IPS DF 4.7 (cell line): ENCODE data around the gene COQ9.

Source experiments
- DNase-seq: peaks from one replicate; pipeline ENCODE4 v3.0.0-alpha.2; 2013; ENCODE audit warnings: low spot score; ENCODE audit errors: extremely low read depth

COQ9 gene

DNA sequence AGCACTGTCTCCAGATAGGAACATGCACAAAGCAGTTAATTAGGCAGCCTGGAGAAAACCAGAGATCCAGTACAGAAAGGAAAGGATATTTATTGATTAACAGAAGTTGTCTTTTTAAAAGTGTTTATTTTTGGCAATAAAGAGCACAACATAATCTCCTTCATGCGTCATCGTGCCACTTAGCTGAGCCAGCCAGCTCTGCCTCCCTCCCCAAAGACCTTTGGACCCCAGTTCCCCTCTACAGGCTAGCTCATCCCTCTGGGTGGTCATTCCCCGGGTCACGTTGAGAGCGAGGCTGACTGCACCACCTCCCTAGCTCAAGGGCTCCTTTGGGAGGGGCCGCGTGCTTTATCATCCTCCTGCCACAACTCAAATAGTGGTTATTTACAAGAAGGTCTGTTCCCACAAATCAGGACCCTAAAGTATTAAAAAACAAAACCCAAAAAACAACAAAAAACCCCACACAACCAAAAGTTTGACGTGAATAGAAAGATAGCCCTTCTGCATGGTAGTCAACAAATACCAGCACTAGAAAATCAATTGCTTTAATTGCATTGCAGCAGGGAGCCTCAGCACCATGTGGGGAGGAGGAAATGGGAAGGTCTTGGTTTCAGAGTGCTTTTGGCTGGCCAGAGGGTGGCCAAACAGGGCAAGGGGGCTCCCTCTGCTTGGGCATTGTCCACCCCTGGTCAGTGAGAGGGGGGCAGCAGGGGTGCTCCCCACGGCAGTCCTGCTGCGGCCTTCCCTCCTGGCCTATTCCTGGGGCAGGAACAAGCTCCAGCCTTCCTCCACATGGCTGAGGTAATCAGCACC is 24.8 kb downstream of the COQ9 start:
- DNase-seq, result no peak

DNA sequence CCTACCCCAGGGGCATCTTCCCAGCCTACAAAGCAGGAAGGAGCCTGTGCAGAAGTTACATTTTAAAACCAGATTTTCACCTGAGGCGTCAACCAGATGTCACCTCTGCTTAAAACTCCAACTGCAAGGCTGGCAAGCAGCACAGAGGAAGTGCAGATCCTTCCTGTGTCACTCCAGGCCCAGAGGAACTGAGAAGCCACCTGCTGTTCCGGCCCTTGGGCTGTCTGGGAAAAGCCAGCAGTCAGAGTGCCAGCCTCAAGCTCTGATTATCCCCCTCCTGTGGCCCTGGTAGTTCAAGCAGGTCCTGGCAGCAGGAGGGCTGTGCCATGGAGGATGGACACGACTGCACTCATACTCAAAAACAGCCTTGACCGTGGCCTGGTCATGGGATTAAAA is 25.4 kb downstream of the COQ9 start:
- no peak for DNase-seq

DNA sequence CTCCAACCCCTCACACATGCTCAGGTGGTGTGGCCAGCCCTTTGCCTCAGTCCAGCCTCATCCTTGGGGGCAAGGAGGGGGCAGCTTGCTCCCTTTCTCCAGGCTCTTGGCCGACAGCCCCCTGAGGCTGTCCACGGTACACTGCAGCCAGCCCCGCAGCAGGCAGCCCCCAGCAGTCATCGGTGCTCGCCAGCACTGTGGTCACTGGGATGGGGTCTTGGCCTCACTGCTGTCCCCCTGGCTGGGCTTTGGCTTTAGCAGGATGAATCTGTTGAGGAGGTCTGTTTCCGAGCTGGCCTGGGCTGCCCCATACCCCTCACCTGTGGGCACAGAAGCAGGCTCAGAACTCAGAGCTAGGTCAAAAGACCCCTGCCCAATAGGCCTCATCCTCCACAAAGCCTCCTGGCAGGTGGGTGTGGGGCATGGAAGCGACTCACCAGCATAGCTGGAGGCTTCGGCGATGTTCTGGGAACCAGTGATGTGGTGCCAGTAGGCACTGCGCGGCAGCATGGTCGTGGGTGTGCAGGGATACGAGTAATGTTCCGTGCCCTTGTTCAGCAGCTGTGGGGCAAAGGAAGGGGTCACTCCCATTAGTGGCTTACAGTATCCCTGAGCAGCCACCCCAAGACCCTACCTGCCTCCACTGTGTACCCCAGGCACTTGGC is 26.0 kb downstream of the COQ9 start:
- DNase-seq, result no peak

DNA sequence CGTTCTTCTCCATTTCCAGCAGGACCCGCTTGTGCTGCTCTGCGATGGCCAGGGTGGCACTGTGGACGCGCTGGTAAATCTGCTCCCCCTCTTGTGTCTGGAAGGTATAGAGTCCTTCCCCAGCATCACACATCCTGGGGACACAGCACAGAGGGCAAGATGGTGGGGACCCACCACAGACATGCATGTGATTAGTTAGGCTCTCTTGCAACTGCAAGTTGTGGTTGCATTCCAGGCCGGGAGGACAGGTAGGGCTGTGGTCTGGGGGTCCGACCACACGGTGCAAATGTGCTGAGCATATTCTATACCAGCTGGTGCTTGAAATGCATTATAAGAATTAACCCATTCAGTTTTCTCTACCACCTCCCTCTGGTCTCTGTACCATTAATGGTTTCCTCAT is 26.6 kb downstream of the COQ9 start:
- DNase-seq, result no peak

DNA sequence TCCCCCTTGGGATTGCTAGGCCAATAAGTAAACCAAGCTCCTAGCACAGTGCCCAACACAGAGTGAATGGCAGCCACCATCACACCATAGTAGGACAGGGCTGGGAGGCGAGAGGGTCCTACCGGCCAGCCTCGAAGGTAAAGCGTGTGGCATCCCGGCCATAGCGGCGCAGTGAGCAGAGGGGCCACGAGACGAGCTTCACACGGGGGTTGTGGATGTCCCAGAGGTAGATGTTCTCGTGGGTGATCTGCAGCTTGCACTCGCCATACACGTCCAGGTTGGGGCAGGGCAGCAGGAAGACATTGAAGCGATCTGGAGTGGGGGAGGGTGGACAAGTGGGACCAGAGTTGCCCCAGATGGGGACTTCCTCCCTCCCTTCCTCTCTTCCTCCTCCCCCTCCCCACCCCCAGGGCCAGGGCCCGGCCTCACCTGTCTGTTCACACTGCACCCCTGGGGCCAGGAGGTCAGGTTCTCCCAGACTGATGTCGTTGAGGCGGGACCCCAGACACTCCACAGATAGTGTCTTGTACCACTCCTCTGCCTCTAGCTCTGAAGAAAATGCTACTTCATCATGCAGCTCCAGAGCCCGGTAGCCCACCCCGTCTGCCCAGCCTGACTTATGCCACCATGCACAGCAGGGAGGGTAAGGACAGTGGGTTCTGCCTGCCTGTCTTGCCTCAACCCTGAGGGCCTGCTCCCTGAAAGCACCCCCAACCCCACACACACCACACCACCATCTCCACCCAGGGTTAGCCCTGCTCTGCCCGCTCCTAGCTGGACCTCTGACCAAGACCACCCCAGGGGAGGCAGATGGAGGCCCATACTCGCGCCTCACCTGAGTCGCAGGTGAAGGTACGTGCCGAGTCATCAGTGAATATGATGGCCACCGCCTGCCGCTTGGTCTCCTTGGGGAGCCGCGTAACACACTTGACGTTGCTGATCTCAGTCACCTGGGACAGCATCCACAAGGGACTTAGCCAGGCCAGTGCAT is 27.7 kb downstream of the COQ9 start:
- no peak for DNase-seq

DNA sequence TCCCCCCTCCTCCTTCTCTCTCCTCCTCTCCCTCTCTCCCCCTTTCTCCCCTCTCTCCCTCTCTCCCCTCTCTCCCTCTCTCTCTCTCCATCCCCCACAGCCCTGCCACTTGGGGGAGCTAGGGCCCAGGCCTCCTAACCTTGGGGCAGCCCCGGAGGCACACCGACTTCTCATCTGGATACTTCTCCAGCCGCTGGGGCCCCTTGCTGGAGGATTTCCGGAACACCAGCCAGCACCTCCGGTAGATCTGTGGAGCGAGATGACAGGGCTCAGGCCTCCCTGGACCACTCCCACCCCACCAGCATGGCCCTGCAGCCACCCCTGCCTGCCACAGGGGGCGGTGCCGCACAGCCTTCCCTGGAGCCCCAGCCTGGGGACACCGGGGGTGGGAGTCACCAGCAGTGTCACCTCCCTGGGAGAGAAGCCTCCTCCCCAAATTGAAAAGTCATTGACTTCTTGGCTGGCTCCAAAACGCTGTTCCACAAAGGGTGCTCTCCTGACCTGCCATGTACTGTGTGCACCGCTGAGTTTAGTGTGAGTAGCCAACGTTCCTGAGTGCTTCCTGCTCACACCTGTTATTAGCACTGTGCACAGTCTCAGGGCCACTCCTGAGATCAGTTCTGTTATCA is 28.5 kb downstream of the COQ9 start:
- DNase-seq, result peak; percentile 87

DNA sequence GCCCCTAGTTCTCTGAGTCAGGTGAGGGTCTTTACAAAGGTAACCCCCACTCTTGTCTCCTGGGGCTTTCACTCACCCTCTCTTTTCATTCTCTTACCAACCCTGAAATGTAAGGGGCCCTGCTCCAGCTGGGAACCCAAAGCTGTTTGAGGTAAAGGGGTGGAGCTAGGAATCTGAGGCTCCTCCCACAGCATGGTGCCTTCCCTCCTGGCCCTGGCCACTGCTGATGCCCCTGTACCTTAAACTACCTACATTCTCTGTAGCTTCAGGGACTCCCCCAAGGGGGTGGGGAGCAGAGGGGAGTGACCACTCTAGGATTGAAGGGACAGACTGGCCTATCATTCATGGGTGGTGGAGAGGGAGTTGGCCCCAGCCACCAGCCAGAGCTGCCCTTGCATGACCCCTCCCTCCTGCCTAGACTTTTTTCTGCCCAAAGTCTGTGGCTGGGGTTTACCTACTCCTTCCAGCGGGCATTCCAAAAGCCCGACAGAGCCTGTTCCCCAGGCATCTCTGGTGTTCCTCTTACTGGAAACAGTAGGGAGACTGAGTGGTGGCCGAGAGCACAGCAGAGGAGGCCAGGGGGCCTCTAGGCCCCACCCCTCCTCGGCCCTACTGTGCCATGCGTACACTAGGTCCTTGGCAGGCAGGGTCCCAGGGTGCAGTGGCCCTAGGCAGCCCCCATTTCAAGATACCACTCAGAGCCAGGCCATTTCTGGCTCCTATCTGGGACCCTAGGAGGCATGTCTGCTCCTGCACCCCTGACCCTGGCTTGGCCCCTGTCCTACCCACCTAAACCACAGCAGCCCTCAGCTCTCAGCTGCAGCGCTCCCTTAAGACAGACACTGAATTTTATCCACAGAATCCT is 29.5 kb downstream of the COQ9 start:
- DNase-seq, result no peak

DNA sequence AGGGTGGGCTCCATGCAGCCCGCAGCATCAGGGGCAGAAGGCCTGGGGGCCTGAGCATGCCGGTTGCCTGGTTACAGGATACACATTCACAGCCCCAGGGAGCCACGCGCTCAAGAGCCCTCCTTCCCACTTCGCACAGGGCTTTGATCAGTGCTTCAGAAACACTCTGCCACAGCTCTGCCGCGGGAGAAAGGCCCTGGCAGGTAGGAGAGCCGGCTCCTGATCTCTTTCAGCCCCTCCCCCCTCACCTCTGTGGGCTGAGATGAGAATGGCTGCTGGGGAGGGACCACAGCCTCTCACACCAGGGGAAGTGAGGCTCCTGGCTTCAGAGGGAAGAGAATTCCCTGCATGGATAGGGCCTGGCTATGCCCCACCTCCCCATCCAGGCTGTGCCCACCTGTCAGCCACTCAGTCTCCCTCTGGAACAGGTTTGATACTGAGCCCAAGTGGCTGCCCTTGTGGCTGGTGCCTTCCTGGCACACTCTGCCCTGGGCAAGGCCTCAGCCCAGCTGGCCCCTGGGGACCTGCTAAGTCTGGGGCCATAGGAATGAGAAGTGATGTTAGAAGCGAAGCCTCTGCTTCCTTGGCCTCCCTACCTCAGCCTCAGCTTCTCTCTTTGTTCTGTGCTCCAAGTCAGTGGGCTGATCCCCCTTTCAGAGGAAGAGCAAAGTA is 30.4 kb downstream of the COQ9 start:
- DNase-seq, result no peak

DNA sequence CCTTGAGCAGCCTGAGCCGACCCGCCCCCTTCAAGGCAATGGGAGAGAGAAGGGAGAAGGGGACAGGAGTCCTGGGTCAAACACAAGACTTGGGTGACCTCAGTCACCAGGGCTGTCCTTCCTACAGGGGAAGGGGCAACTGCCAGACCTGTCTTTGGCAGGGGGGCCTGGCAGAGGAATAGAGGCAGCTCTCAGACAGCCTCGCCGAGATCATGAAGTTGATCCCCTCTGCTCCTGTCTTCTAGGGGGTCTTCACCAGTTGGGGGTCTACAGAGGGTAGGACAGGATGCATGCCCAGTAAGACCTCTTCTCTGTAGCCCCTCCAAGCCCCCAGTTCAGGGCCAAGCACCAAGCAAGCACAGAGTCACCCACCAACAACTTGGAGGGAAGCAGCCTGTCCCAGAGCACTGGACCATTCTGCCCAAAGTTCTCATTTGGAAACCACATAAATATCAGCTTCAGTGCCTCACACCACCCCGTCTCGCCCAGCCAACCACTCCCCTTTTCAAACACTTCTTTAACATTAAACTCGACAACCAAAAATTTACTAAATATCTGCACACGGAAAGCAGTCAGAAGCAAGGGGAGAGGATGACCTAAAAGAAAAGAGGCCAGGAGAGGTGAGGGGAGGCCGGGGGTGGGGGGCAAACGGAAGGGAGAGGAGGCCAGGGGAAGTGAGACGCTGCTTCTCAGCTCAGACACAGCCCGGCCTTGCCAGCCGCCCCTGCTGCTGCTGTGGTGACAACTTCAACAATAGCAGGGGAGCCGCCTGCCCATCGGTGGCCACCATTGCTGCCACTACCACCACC is 31.3 kb downstream of the COQ9 start:
- no peak for DNase-seq

DNA sequence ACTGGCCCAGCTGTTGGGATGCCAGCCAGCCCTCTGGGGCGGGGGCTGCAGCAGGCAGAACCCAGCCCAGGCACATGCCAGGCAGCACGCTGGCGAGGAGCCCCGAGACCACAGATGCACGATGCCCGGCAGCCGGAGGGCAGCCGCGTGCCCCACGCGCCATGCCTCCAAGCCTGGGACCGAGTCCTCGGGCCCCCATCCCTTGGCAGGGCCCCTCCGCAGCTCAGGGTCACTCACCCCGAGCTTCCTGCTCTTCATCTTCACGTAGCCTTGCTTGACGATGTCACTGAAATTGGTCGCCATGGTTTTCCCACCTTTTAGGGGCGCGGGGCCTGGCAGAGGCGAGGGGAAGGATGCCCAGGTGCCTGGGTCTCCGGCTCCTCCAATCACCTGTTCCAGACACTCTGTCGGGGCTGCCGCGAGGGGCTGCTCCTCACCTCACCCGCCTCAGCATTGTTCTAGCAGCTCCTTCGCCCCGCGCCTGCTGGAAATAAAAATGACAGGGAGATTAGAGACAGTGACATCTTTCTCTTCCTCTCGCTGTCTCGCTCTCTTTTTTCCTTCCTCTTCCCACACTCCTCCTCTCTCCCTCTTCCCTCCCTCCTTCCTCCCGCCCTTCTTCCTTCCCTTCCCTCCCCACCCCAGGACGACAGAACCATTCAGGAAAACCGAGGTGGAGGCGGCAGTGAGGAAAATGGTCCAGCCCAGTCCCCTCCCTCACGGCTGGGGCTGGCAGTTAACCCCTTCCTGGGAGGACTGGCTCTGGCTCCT is 32.1 kb downstream of the COQ9 start:
- DNase-seq, result no peak

DNA sequence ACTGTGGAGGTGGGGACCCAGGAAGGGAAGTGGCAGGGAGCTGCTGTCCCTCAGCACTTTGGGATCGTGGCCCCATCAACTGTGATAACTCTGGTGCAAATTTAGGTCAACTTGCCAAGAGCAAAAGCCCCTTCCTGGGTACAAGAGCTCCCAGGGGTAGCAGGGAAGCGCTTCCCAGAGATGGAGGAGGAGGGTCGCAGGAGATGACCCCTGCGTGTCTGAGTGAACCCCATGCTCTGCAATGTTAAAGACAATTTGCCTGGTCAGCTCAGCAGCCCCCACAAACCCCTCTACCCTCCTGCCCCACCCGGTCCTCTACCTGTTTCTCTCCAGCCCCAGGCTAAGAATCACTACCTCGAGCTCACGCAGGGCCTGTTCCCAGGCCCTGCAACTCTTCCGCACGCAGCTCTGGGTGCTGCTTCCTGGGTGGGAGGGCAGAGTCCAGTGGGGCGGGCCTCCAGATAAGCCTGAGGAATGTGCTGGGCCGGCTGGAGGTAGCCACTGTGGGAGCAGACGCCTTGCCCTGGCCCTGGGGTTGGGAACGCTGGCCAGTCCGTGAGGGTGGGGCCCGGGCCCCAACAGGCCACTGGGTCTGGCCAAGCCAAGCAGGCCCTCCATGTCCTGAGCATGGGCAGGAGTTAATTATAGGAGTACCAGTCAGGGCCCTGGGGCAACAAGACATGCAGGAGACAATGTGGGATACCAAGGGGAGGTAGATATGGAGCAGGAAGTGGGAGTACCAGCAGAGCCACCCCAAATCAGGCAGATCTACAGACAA is 32.9 kb downstream of the COQ9 start:
- DNase-seq, result no peak

DNA sequence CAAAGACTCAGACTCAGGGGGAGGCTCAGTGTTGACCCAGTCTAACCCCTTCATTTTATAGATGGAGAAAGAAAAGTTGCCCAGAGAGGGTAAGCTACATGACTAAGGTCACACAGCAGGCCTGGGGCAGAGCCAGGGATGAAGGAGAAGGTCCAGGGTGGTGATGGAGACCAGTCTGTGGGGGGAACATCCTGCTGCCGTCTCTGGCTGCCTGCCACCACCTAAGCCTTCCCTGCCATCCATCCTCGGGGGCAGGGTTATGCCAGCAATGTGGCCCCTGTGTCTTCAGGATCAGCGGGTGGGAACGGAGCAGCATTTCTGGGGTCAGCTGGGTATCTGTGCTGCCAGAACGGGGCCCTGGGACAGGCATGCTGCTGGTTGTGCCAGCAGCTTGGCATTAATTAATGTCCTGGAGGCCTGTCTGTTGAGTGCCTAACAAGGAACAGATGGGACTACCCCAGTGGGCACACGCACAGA is 33.5 kb downstream of the COQ9 start:
- no peak for DNase-seq

DNA sequence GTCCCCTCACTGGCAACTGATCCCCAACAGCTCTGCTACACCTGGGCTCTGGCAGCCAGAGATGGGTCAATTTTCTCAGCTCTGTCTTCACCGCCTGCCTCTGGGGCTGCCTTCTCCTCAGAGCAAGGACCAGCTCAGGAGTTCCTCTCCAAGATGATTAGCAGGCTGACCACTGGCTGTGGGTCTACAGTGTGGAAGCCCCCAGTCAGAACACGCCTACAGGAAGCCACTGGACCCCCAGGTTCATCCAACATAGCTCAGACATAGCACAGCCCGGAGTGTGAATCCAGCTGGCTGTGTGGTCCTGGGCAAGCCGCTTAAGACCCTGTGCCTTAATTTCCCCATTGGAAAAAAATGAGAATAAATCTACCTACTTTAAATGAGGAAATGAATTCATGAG is 34.1 kb downstream of the COQ9 start:
- no peak for DNase-seq

DNA sequence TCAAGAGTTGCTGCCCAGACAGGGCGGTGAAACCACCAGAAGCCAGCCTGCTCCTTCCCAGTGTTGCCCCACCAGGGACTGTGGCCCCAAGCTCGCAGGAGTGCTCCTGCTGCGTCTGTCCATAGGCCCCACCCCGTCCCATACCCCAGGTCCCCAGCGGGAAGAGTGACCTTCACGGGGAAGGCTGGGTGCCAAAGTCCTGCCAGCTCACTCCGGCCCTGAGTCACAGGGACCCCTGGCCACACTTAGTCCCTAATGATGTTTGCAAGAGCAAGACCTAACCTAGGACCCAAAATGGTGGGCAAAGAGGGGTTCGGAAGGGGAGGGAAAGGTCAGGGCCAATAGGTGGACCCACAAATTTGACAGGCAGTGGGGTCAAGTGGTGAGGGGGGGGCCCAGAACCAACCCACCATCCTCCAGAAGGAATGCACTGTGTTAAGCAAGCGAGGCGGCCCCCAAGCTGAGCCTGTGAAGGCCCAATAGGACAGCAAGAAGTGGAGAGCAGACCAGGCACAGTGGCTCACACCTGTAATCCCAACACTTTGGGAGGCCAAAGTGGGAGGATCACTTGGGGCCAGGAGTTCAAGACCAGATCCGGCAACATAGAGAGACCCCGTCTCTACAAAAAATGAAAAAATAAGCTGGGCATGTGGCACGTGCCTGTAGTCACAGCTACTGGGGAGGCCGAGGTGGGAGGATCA is 35.7 kb downstream of the COQ9 start:
- no peak for DNase-seq

DNA sequence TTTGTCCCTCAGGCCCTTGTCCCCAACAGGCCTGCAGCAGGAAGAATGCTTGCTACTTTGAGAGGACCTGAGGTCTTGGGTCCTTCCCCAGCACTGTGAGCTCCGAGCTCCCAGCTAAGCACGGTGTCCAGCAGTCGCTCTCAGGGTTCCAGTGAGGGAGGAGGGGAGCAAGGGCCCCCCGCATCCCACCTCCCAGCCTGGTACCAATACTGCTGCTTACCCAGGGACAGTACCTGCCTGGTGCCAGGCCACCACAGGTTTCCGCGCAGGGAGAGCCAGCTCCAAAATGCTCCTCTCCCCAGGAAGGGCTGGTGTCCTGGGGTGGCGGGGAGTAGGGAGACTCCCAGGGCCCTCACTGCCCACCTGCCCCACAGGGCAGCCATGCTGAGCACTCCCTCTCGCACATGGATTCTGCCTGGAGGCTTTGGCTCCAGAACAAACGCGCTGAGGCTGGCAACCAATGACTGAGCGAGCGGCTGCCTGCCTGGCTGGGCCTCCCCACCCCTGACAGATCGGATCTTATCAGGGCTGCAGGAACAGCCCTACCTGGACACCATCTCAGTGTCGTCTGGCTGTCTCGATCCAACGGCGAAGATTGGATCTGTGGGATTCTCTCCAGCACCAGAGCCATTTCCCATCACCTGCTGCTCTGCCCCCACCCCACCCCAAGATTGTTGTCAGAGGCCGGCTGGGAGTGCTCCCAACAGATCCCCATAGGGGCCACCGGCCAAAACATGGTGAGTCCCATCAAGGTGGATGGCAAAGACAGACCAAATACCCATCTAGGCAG is 36.6 kb downstream of the COQ9 start:
- DNase-seq, result no peak

DNA sequence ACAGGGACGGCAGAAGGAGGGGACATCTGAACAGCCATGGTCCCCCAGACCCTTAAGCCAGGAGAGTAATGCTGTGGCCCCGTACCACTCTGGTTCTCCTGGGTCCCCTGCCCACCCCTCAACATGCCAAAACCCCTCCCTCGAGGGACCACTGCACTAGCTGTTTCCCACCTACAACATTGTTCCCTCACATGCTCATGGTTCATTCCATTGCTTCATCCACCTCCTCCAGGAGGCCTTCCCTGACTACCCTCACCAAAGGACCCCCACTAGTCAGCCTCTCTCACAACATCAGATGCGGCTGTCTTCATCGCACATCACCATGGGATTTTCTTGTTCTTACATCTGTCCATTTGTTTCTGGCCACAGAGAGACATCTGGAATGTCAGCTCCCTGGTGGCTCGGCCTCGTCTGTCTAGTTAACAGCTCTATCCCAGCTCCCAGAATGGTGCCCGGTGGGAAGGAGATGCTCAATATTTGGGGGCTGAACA is 37.3 kb downstream of the COQ9 start:
- DNase-seq, result no peak
